ENCODE data around the gene MOCOS.

The MOCOS gene

GRCh38 chr18:36181441-36181840, 5.9 kb upstream of the MOCOS start:
- no peak for DNase-seq

- no peak for DNase-seq
Observed at GRCh38 chr18:36181898-36182506, 5.3 kb upstream of the MOCOS start.

- no peak for DNase-seq
Observed at GRCh38 chr18:36183033-36183432, 4.3 kb upstream of the MOCOS start.

- DNase-seq = no peak
Observed at GRCh38 chr18:36183987-36184386, 3.3 kb upstream of the MOCOS start.

- DNase-seq = no peak
Observed at GRCh38 chr18:36185157-36185556, 2.1 kb upstream of the MOCOS start.

GRCh38 chr18:36185901-36186460, 1.3 kb upstream of the MOCOS start:
- no peak for DNase-seq

- peak; percentile 12 for DNase-seq
Observed at GRCh38 chr18:36186461-36187192, 670 bp upstream of the MOCOS start.

GRCh38 chr18:36187826-36188721, 777 bp downstream of the MOCOS start:
- DNase-seq = no peak

- DNase-seq = no peak
Observed at GRCh38 chr18:36188916-36189315, 1.6 kb downstream of the MOCOS start.

- no peak for DNase-seq
Observed at GRCh38 chr18:36189486-36189885, 2.2 kb downstream of the MOCOS start.

GRCh38 chr18:36191286-36191685, 4.0 kb downstream of the MOCOS start:
- DNase-seq = no peak

GRCh38 chr18:36191711-36192110, 4.4 kb downstream of the MOCOS start:
- DNase-seq = no peak

- DNase-seq = no peak
Observed at GRCh38 chr18:36194600-36195315, 7.5 kb downstream of the MOCOS start.

- DNase-seq = no peak
Observed at GRCh38 chr18:36195427-36196122, 8.3 kb downstream of the MOCOS start.

GRCh38 chr18:36196238-36196995, 9.1 kb downstream of the MOCOS start:
- no peak for DNase-seq

- DNase-seq = no peak
Observed at GRCh38 chr18:36197511-36198166, 10.3 kb downstream of the MOCOS start.

- no peak for DNase-seq
Observed at GRCh38 chr18:36199691-36200295, 12.5 kb downstream of the MOCOS start.

- no peak for DNase-seq
Observed at GRCh38 chr18:36200354-36200771, 13.1 kb downstream of the MOCOS start.

- no peak for DNase-seq
Observed at GRCh38 chr18:36201765-36202164, 14.5 kb downstream of the MOCOS start.

GRCh38 chr18:36203360-36203895, 16.1 kb downstream of the MOCOS start:
- no peak for DNase-seq
